Fibroblast of lung (primary cell): Measurements from ENCODE around the gene FAM161B. TPM values are rescaled to one million over a fixed set of nuclear protein-coding genes. Genes with fewer than 3 reads are reported as not detected.
A peak's percentile ranks its signal among the peaks of the same experiment; 100 is the strongest.
"Not testable (repeated sequence)": the region's sequence is repeated elsewhere in the genome, so short reads cannot be mapped to it uniquely, and the experiment has no call there.

ENCODE experiments used
- DNase-seq, 2 donors: peaks; one replicate each; pipeline versions ENCODE4 v3.0.0 to v3.0.0-alpha.2; 2010; ENCODE audit warnings: low read depth in 2 of 2
- H2AFZ ChIP-seq: 2 replicates; pipeline ENCODE4 v1.5.1; 2012; ENCODE audit warnings: low read length, control low read depth, inconsistent platforms
- H3K27ac ChIP-seq: 2 replicates; pipeline ENCODE4 v1.5.1; 2011; ENCODE audit warnings: low read length, control low read depth; ENCODE audit not compliant: insufficient read depth
- H3K27me3 ChIP-seq: 2 replicates; pipeline ENCODE4 v1.5.1; 2011; ENCODE audit warnings: mild to moderate bottlenecking, low read length; ENCODE audit not compliant: control insufficient read depth, insufficient read depth
- H3K36me3 ChIP-seq: 2 replicates; pipeline ENCODE4 v1.5.1; 2011; ENCODE audit warnings: low read length; ENCODE audit not compliant: control insufficient read depth, insufficient read depth
- H3K4me1 ChIP-seq: 2 replicates; pipeline ENCODE4 v1.5.1; 2011; ENCODE audit warnings: low read length; ENCODE audit not compliant: control insufficient read depth, insufficient read depth; ENCODE audit errors: extremely low read depth
- H3K4me2 ChIP-seq: 2 replicates; pipeline ENCODE4 v1.5.1; 2011; ENCODE audit warnings: low read length, control low read depth; ENCODE audit not compliant: insufficient read depth; ENCODE audit errors: extremely low read depth
- H3K4me3 ChIP-seq, 4 experiments: fragments of 200-600 bp in 1 of 4; sonication (generic) in 1 of 4; replicated peaks in 1 of 4; 2 replicates each; pipeline ENCODE4 v1.5.1; 2011 to 2016; ENCODE audit warnings: low read length in 4 of 4, low read depth in 3 of 4, mild to moderate bottlenecking in 3 of 4, control low read depth in 2 of 4, inconsistent platforms in 1 of 4, mixed read lengths in 1 of 4; ENCODE audit not compliant: insufficient read depth in 1 of 4; ENCODE audit errors: control extremely low read depth in 1 of 4
- H3K79me2 ChIP-seq: 2 replicates; pipeline ENCODE4 v1.5.1; 2012; ENCODE audit warnings: mild to moderate bottlenecking, low read length, inconsistent platforms; ENCODE audit not compliant: control insufficient read depth, insufficient read depth
- H3K9ac ChIP-seq: 2 replicates; pipeline ENCODE4 v1.5.1; 2011; ENCODE audit warnings: mild to moderate bottlenecking, low read length, control low read depth; ENCODE audit not compliant: insufficient read depth
- H3K9me3 ChIP-seq: 2 replicates; pipeline ENCODE4 v1.5.1; 2012; ENCODE audit warnings: low read depth, low read length; ENCODE audit not compliant: control insufficient read depth, insufficient read depth
- H4K20me1 ChIP-seq: 2 replicates; pipeline ENCODE4 v1.5.1; 2011; ENCODE audit warnings: low read length; ENCODE audit not compliant: control insufficient read depth, insufficient read depth; ENCODE audit errors: extremely low read depth
- CTCF ChIP-seq, 2 donors: IDR thresholded peaks in 1 of 2; conservative IDR thresholded peaks in 1 of 2; 1 replicate in 1 of 2; 2 replicates in 1 of 2; pipeline ENCODE4 v1.5.1; 2011 to 2012; ENCODE audit warnings: low read length in 2 of 2, control low read depth in 1 of 2, inconsistent platforms in 1 of 2, low read depth in 1 of 2, mild to moderate bottlenecking in 1 of 2
- EZH2 ChIP-seq: IDR thresholded peaks from 2 replicates; pipeline ENCODE4 v1.5.1; 2012; ENCODE audit warnings: low read length, control low read depth, mild to moderate bottlenecking; ENCODE audit errors: missing control alignments
- polyA plus RNA-seq, 2 donors: library from polyadenylated mRNA; depleted of rRNA in 1 of 2; stranded (reverse) in 1 of 2; unstranded in 1 of 2; fragments of >200 nt; gene quantifications; 2 replicates each; pipeline ENCODE4 v1.2.1, GENCODE V29; 2011 to 2012; ENCODE audit warnings: missing spikeins in 1 of 2
- total RNA-seq: library from RNA; depleted of rRNA; stranded (reverse); fragments of >200 nt; gene quantifications from 2 replicates; pipeline ENCODE4 v1.2.1, GENCODE V29; 2014

The FAM161B gene
- total and polyA plus RNA-seq, 2 donors (not counting 1 experiment from before 2014, with no cell fraction given) = 3.7 to 5.3 TPM

DNA sequence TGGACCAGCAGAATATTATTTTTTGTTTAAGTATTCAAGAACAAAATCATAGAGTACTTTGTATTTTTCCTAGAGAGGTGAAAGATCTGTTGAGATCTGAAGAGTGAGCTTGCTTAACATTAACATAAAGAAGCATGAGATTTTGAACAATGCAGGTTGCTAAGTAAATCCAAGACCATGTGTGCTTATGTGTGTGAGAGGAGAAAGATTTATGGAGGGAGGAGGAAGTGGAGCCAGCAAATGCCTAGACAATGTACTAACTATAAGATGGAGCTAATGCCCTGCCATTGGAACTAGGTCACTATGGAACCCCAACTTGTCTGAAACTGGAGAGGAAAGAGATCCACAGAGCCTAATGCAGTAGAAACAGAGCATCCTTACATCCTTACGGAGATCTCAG, 13.3 kb downstream of the FAM161B start:
- Histone ChIP-seq H4K20me1 (no peaks in the 10 kb centered on the region), H3K27me3 (no peaks in the 10 kb centered on the region), H3K36me3 (peaks cover 9% of the 10 kb centered on the region), H3K4me2 (no peak overlapping the region), H3K4me1 (no peaks in the 10 kb centered on the region), H3K4me3 (no peak overlapping the region), H3K27ac (no peak overlapping the region), H3K79me2 (no peaks in the 10 kb centered on the region), H3K9me3 (no peaks in the 10 kb centered on the region), H2AFZ (no peak overlapping the region), H3K9ac (no peak overlapping the region)
- DNase-seq = no peak
- no peak for TF ChIP-seq CTCF (conservative IDR thresholded peaks at IDR 0.05 in 1 of 2, IDR thresholded peaks at IDR 0.05 in 1 of 2; ENCODE audit: low read depth in 1 of 2, low read length in 2 of 2)
- no peak for TF ChIP-seq EZH2

GRCh38 chr14:73935666-73936065, 14.2 kb downstream of the FAM161B start:
- peak in 1 of 2 donors; percentile 13 for DNase-seq
- TF ChIP-seq EZH2 = no peak
- peak; percentile 19 to 21 for TF ChIP-seq CTCF (conservative IDR thresholded peaks at IDR 0.05 in 1 of 2, IDR thresholded peaks at IDR 0.05 in 1 of 2; ENCODE audit: low read depth in 1 of 2, low read length in 2 of 2)
- no peaks in the 10 kb centered on the region for H3K27me3 ChIP-seq

GRCh38 chr14:73924337-73924736, 25.6 kb downstream of the FAM161B start:
- H4K20me1 ChIP-seq = no peaks in the 10 kb centered on the region
- peaks cover 2% of the 10 kb centered on the region for H3K4me1 ChIP-seq
- no peaks in the 10 kb centered on the region for H3K9me3 ChIP-seq
- no peak overlapping the region for H3K4me2 ChIP-seq
- DNase-seq = peak in 1 of 2 donors; percentile 20
- no peak overlapping the region for H3K27ac ChIP-seq
- H2AFZ ChIP-seq = no peak overlapping the region
- no peaks in the 10 kb centered on the region for H3K79me2 ChIP-seq
- peaks cover 13% of the 10 kb centered on the region for H3K36me3 ChIP-seq
- no peak overlapping the region for H3K4me3 ChIP-seq
- TF ChIP-seq EZH2 = no peak
- H3K27me3 ChIP-seq = no peaks in the 10 kb centered on the region
- no peak overlapping the region for H3K9ac ChIP-seq

More at GRCh38 chr14:73935666-73936065, 14.2 kb downstream of the FAM161B start:
- Histone ChIP-seq H3K36me3 (peaks cover 9% of the 10 kb centered on the region), H3K4me2 (no peak overlapping the region), H2AFZ (no peak overlapping the region), H3K4me1 (no peaks in the 10 kb centered on the region), H3K4me3 (no peak overlapping the region), H3K9me3 (no peaks in the 10 kb centered on the region), H3K79me2 (no peaks in the 10 kb centered on the region), H4K20me1 (no peaks in the 10 kb centered on the region), H3K27ac (no peak overlapping the region), H3K9ac (no peak overlapping the region)

DNA sequence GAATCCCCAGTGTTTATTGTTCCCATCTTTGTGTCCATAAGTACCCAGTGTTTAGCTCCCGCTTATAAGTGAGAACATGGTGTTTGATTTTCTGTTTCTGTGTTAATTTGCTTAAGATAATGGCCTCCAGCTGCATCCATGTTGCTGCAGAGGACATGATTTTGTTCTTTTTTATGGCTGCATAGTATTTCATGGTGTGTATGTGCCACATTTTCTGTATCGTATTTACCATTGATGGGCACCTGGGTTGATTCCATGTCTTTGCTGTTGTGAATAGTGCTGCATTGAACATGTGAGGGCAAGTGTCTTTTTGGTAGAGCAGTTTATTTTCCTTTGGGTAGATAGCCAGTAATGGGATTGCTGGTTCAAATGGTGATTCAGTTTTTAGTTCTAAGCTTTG, 30.4 kb downstream of the FAM161B start:
- not testable (repeated sequence) for H3K27me3 ChIP-seq, H3K36me3 ChIP-seq, H3K79me2 ChIP-seq, H3K4me1 ChIP-seq, H3K4me3 ChIP-seq, H3K27ac ChIP-seq, DNase-seq, H3K4me2 ChIP-seq, H2AFZ ChIP-seq, H4K20me1 ChIP-seq, H3K9ac ChIP-seq, H3K9me3 ChIP-seq
